ENCODE results near the gene PRDM15.

GRCh38 chr21:41799763-41800162 lies 79.4 kb downstream of the PRDM15 start:
- no peak for TF ChIP-seq CTCF (IDR thresholded peaks at IDR 0.05)
- TF ChIP-seq POLR2A (IDR thresholded peaks at IDR 0.05), result no peak
- TF ChIP-seq POLR2AphosphoS5 (IDR thresholded peaks at IDR 0.05), result no peak
